Cerebellar nuclear complex (tissue), 1 donor: Measurements from ENCODE around the gene C1orf21.

Experiments used
- DNase-seq, 2 experiments: peaks; one replicate each; lab custom pipeline; 2025; lab: John Stamatoyannopoulos, UW

Gene C1orf21

GRCh38 chr1:184485751-184486723, 99.2 kb downstream of the C1orf21 start:
- DNase-seq: no peak

GRCh38 chr1:184486761-184487445, 100.1 kb downstream of the C1orf21 start:
- no peak for DNase-seq

GRCh38 chr1:184487531-184488193, 100.8 kb downstream of the C1orf21 start:
- DNase-seq: peak in 1 of 2 experiments; percentile 54

- DNase-seq: no peak
Observed at GRCh38 chr1:184489908-184490307, 103.1 kb downstream of the C1orf21 start.

- DNase-seq: no peak
Observed at GRCh38 chr1:184492536-184492935, 105.7 kb downstream of the C1orf21 start.

GRCh38 chr1:184493987-184494388, 107.2 kb downstream of the C1orf21 start:
- no peak for DNase-seq

- DNase-seq: no peak
Observed at GRCh38 chr1:184494929-184495328, 108.1 kb downstream of the C1orf21 start.

GRCh38 chr1:184497959-184498723, 111.3 kb downstream of the C1orf21 start:
- no peak for DNase-seq

- no peak for DNase-seq
Observed at GRCh38 chr1:184499616-184500015, 112.8 kb downstream of the C1orf21 start.

- no peak for DNase-seq
Observed at GRCh38 chr1:184502161-184502560, 115.3 kb downstream of the C1orf21 start.

- no peak for DNase-seq
Observed at GRCh38 chr1:184503221-184503749, 116.5 kb downstream of the C1orf21 start.

- peak in 1 of 2 experiments; percentile 59 for DNase-seq
Observed at GRCh38 chr1:184504040-184504954, 117.5 kb downstream of the C1orf21 start.

- DNase-seq: no peak
Observed at GRCh38 chr1:184504955-184505338, 118.1 kb downstream of the C1orf21 start.

GRCh38 chr1:184506481-184506880, 119.7 kb downstream of the C1orf21 start:
- no peak for DNase-seq

- DNase-seq: peak in 1 of 2 experiments; percentile 12
Observed at GRCh38 chr1:184507165-184507564, 120.3 kb downstream of the C1orf21 start.

- DNase-seq: no peak
Observed at GRCh38 chr1:184507604-184508280, 120.9 kb downstream of the C1orf21 start.

- DNase-seq: no peak
Observed at GRCh38 chr1:184509105-184509504, 122.3 kb downstream of the C1orf21 start.

- no peak for DNase-seq
Observed at GRCh38 chr1:184510110-184510509, 123.3 kb downstream of the C1orf21 start.

- no peak for DNase-seq
Observed at GRCh38 chr1:184512724-184513123, 125.9 kb downstream of the C1orf21 start.

GRCh38 chr1:184513421-184513820, 126.6 kb downstream of the C1orf21 start:
- no peak for DNase-seq
